ENCODE measurements around the gene OSBPL6. TPM values are rescaled to one million over a fixed set of nuclear protein-coding genes. Genes with fewer than 3 reads are reported as not detected.

Gene OSBPL6
- total RNA-seq, 1 experiment from 2014 or later, result 4.6 TPM

DNA sequence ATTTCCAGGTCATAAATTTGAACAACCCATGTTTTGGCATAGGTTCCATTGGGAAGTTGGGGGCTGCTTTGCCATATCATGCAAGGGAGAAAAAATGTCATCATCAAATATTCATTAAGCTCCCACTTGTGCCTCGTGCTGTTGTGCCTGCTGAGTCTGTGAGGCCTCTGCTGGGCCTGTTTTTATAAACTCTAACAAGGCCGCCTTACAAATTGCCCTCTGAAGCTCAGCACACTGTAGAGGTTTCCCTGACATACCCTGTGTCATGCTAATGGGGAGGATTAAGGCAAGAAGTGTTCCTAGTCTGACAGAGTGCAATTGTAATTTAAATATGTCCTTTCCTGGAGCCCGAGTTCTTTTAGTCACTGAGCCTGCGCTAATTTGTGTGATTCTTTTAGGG is 17.6 kb downstream of the OSBPL6 start:
- Histone ChIP-seq H2BK20ac (ENCODE audit: low read depth, low read length, poor library complexity, severe bottlenecking) (no peak overlapping the region), H2BK5ac (ENCODE audit: insufficient read length, low read length) (no peak overlapping the region), H3K4me2 (ENCODE audit: insufficient read depth, insufficient read length, low read length) (peak overlapping the region; percentile 20), H3K23me2 (ENCODE audit: insufficient read length, low read depth, low read length, poor library complexity, severe bottlenecking) (no peaks in the 10 kb centered on the region), H3K56ac (ENCODE audit: insufficient read length, low read depth, low read length) (no peak overlapping the region), H4K20me1 (ENCODE audit: control insufficient read depth, insufficient read depth, insufficient read length) (no peaks in the 10 kb centered on the region), H3K14ac (ENCODE audit: insufficient read depth, low read length) (no peak overlapping the region), H2BK15ac (ENCODE audit: low read depth, low read length) (no peak overlapping the region), H3K79me2 (ENCODE audit: insufficient read depth, low read length) (no peaks in the 10 kb centered on the region), H3K9me3 (ENCODE audit: control insufficient read depth, low read depth, low read length) (no peaks in the 10 kb centered on the region), H2BK120ac (ENCODE audit: low read depth, low read length, poor library complexity, severe bottlenecking) (no peak overlapping the region), H4K8ac (replicated peaks; ENCODE audit: insufficient read length, low read depth, low read length) (no peak overlapping the region), H3K27me3 (ENCODE audit: insufficient read depth, low read length) (peaks cover 13% of the 10 kb centered on the region), H2AFZ (ENCODE audit: low read length) (no peak overlapping the region), H4K91ac (ENCODE audit: insufficient read length, low read depth, low read length) (no peak overlapping the region), H2AK5ac (ENCODE audit: insufficient read length, low read length) (no peak overlapping the region), H3K4ac (ENCODE audit: low read depth, low read length) (no peak overlapping the region), H3K79me1 (ENCODE audit: insufficient read depth, low read depth, low read length, poor library complexity, severe bottlenecking) (no peaks in the 10 kb centered on the region), H3K18ac (ENCODE audit: insufficient read length, low read depth, low read length) (no peak overlapping the region), H2BK12ac (ENCODE audit: insufficient read length, low read depth, low read length) (no peak overlapping the region), H3K27ac (ENCODE audit: insufficient read length, low read depth, low read length) (no peak overlapping the region), H3K9ac (ENCODE audit: extremely low read depth, insufficient read length, low read length) (no peak overlapping the region), H3K23ac (ENCODE audit: insufficient read length, low read depth, low read length) (no peak overlapping the region), H3K4me1 (ENCODE audit: insufficient read depth, low read length) (no peaks in the 10 kb centered on the region), H3T11ph (ENCODE audit: low read length) (no peak overlapping the region), H4K5ac (ENCODE audit: insufficient read length, low read depth, low read length) (no peak overlapping the region)
- peaks cover 0 to 7% (median 3%) of the 10 kb centered on the region in 3 experiments; a peak in 3 of 7 replicates for H3K36me3 Mint-ChIP-seq (ENCODE audit: insufficient read depth in 1 of 3, low read depth in 3 of 3)
- H3K4me1 Mint-ChIP-seq, result peaks cover 39 to 42% of the 10 kb centered on the region in 2 experiments
- TF ChIP-seq, protein P1, sequence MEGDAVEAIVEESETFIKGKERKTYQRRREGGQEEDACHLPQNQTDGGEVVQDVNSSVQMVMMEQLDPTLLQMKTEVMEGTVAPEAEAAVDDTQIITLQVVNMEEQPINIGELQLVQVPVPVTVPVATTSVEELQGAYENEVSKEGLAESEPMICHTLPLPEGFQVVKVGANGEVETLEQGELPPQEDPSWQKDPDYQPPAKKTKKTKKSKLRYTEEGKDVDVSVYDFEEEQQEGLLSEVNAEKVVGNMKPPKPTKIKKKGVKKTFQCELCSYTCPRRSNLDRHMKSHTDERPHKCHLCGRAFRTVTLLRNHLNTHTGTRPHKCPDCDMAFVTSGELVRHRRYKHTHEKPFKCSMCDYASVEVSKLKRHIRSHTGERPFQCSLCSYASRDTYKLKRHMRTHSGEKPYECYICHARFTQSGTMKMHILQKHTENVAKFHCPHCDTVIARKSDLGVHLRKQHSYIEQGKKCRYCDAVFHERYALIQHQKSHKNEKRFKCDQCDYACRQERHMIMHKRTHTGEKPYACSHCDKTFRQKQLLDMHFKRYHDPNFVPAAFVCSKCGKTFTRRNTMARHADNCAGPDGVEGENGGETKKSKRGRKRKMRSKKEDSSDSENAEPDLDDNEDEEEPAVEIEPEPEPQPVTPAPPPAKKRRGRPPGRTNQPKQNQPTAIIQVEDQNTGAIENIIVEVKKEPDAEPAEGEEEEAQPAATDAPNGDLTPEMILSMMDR (conservative IDR thresholded peaks at IDR 0.05), result no peak
- no CpG with 5 or more reads among the region's 4 CpGs for WGBS (ENCODE audit: extremely low coverage, insufficient read length, low lambda C conversion rate)
- H3K27me3 Mint-ChIP-seq (ENCODE audit: low read depth), result peaks cover 86% of the 10 kb centered on the region
- peaks cover 2 to 3% of the 10 kb centered on the region in 2 experiments; a peak in 2 of 5 replicates for H3K9me3 Mint-ChIP-seq
- peak; percentile 75 for DNase-seq
- H3K4me3 Mint-ChIP-seq, result peak overlapping the region; percentile 13 to 53; a peak in 3 of 5 replicates
- peak overlapping the region; percentile 25 to 82 (median 37); a peak in 4 of 7 replicates for H3K27ac Mint-ChIP-seq

Measured in H9 (cell line).